Neural crest cell (in vitro differentiated cells): ENCODE measurements around the gene CD58. TPM values are rescaled to one million over a fixed set of nuclear protein-coding genes. Genes with fewer than 3 reads are reported as not detected.

Experiments used
- DNase-seq: peaks from one replicate; pipeline ENCODE4 v3.0.0; 2021; ENCODE audit warnings: low read depth, mixed read lengths, low spot score
- H3K27ac Mint-ChIP-seq: one replicate; pipeline ENCODE4 v1.8.0; 2021; ENCODE audit warnings: mild to moderate bottlenecking, mixed read lengths; ENCODE audit not compliant: unreplicated experiment
- H3K27me3 Mint-ChIP-seq: 2 replicates; pipeline ENCODE4 v1.8.0; 2021; ENCODE audit warnings: low read depth, mild to moderate bottlenecking, mixed read lengths
- H3K36me3 Mint-ChIP-seq: 2 replicates; pipeline ENCODE4 v1.8.0; 2021; ENCODE audit warnings: low read depth, mild to moderate bottlenecking, mixed read lengths
- H3K4me1 Mint-ChIP-seq: 2 replicates; pipeline ENCODE4 v1.8.0; 2021; ENCODE audit warnings: mixed read lengths
- H3K4me3 Mint-ChIP-seq: one replicate; pipeline ENCODE4 v1.8.0; 2021; ENCODE audit warnings: mild to moderate bottlenecking, mixed read lengths
- H3K9me3 Mint-ChIP-seq: 2 replicates; pipeline ENCODE4 v1.8.0; 2021; ENCODE audit warnings: mixed read lengths
- total RNA-seq: library from RNA; stranded (reverse); gene quantifications from 2 replicates; pipeline ENCODE4 v1.2.1, GENCODE V29; 2021
- TF ChIP-seq, protein P1 (sequence below): fragments of 200-600 bp; sonication (generic); conservative IDR thresholded peaks from 2 replicates; pipeline ENCODE4 v1.5.0; 2021; ENCODE audit warnings: antibody characterized with exemption, mild to moderate bottlenecking

The CD58 gene
- total RNA-seq, 1 donor from 2014 or later, result 7.1 TPM

DNA sequence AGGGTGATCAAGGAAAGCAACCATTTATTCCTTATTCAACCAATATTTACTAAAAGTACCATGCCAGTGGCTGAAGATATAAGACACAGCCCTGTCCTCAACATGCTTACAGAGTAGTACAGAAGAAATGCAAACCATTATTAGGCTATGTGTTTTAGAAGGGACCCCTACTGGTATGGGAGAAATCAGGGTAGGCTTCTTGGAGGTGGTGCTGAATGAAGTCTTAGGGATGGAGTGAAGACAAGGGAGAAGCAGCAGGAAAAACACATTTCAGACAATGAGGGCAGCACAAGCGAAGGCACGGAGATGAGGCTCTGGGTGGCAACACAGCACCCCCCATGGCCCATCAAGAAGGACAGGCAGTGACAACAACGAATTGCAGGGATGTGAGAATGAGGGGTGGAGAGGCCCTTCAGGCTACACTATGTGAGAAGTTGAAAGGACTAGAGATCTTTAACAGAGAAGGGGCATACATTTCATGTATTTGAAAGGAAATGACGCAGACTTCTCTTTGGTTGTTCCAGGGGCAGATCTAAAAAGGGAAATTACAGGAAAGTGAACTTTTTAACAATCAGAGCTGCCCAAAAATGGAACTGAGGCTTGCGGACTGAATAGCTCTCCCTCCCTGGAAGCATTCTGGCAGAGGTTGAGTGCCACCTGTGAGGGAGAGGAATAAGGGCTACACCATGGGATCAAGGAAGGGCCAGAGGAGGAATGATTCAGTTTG lies 16.8 kb upstream of the CD58 start:
- Mint-ChIP-seq H3K4me3 (no peak overlapping the region), H3K27me3 (no peaks in the 10 kb centered on the region), H3K4me1 (peaks cover 36% of the 10 kb centered on the region), H3K36me3 (peaks cover 2% of the 10 kb centered on the region), H3K27ac (no peak overlapping the region), H3K9me3 (no peaks in the 10 kb centered on the region)
- DNase-seq, result no peak
- TF ChIP-seq, protein P1, sequence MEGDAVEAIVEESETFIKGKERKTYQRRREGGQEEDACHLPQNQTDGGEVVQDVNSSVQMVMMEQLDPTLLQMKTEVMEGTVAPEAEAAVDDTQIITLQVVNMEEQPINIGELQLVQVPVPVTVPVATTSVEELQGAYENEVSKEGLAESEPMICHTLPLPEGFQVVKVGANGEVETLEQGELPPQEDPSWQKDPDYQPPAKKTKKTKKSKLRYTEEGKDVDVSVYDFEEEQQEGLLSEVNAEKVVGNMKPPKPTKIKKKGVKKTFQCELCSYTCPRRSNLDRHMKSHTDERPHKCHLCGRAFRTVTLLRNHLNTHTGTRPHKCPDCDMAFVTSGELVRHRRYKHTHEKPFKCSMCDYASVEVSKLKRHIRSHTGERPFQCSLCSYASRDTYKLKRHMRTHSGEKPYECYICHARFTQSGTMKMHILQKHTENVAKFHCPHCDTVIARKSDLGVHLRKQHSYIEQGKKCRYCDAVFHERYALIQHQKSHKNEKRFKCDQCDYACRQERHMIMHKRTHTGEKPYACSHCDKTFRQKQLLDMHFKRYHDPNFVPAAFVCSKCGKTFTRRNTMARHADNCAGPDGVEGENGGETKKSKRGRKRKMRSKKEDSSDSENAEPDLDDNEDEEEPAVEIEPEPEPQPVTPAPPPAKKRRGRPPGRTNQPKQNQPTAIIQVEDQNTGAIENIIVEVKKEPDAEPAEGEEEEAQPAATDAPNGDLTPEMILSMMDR, result no peak

DNA sequence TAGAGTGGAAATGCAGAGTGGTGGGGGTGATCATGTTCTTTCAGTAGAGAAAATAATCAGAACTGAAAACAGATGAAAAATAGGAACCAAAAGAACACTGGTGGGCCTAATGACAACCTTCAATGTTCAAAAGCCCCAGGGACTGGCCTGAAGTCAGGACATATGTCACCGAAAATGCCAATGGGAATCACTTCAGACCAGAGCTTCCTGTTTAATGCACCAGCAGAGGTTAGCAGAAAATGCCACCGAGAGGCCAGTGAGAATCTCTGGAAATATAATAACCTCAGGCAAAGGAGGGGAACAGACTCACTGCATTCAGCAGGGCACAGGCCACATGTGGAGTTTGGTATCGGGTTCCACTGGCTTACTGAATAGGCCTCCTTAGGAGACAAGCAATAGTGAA lies 15.9 kb upstream of the CD58 start:
- Mint-ChIP-seq H3K36me3 (peaks cover 2% of the 10 kb centered on the region), H3K4me3 (no peak overlapping the region), H3K4me1 (peaks cover 28% of the 10 kb centered on the region), H3K9me3 (no peaks in the 10 kb centered on the region), H3K27ac (no peak overlapping the region), H3K27me3 (no peaks in the 10 kb centered on the region)
- DNase-seq, result no peak
- TF ChIP-seq, protein P1, result no peak

DNA sequence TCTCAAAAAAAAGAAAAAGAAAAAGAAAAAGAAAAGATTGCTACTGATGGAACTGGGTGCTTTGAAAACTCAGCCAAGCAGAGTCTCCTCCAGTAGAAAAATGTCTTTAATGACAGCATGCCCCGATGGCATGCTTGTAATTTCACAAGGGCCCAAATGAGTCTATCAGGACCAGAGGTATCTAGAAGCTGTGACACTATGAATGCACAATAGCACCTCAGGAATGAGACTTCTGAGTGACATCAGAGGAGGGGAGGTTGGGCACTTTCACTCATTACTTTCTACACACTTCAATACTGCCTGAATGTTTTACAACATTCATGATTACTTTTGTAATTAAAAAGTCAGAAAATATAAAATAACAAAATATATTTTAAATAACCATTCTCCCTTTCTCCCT lies 15.1 kb upstream of the CD58 start:
- H3K9me3 Mint-ChIP-seq, result no peaks in the 10 kb centered on the region
- H3K4me3 Mint-ChIP-seq, result no peak overlapping the region
- no peak for DNase-seq
- peaks cover 24% of the 10 kb centered on the region for H3K4me1 Mint-ChIP-seq
- peaks cover 2% of the 10 kb centered on the region for H3K36me3 Mint-ChIP-seq
- TF ChIP-seq, protein P1, result no peak
- no peak overlapping the region for H3K27ac Mint-ChIP-seq
- H3K27me3 Mint-ChIP-seq, result no peaks in the 10 kb centered on the region

DNA sequence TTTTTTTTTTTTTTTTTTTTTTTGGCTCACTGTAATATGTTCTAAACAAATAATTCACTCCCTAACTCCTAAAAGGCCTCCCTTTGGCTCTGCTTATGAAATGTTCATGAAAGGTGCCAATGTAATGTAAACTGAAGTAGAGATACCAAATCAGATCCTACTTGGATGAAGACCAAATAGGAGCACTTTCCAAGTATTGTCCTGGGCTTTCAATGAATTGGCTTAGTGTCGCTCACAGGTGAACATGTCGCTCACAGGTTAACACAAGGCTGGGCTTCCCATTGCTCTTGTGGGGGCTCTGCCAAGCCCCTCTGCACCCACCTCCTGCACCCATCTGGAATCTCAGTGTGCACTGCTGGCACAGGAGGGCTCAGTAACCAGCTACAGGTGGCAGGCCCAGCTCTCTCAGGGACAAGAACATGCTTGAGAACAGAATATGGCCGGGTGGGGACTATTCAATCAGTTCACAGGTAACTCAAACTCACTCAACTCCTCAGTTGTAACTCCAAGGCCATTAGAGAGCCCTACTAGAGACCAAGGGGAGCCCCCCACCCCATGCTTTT lies 10.6 kb upstream of the CD58 start:
- DNase-seq, result no peak
- peaks cover 2% of the 10 kb centered on the region for H3K36me3 Mint-ChIP-seq
- TF ChIP-seq, protein P1, result no peak
- no peak overlapping the region for H3K4me3 Mint-ChIP-seq
- no peaks in the 10 kb centered on the region for H3K27me3 Mint-ChIP-seq
- H3K9me3 Mint-ChIP-seq, result no peaks in the 10 kb centered on the region
- peaks cover 5% of the 10 kb centered on the region for H3K4me1 Mint-ChIP-seq
- H3K27ac Mint-ChIP-seq, result no peak overlapping the region

DNA sequence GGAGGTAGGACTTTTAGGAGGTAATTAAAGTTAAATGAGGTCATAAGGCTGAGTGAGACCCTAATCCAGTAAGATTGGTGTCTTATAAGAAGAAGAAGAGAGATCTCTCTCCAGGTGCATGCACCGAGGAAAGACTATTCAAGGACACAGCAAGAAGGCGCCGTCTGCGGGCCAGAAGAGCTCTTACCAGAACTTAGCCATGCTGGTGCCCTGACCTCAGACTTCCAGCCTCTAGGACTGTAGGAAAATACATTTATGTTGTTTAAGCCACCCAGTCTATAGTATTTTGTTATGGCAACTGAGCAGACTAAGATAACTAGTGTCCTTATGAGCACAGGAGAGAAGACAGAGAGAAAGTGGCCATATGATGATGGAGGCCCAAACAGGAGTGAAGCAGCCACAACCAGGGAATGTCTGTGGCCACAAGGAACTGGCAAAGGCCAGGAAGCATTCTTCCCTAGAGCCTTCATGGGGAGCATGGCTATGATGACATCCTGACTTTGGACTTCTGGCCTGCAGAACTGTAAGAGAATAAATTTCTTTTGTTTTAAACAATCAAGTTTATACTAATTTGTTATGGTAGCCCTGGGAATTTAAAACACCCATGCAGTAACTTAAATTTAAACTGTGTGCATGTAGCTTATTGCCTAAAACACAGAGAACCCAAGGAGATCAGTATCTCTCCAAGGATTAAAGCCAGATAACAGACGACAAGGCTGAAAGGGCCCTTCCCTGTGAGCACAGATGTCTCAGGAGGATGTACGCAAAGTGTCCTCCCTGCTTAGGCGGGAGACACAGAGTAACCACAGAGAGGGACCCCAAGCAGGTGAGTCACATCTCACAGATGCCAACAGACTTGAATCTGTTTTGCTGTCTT lies 9.9 kb upstream of the CD58 start:
- Mint-ChIP-seq H3K27ac (no peak overlapping the region), H3K27me3 (no peaks in the 10 kb centered on the region), H3K4me3 (no peak overlapping the region), H3K36me3 (peaks cover 2% of the 10 kb centered on the region), H3K9me3 (no peaks in the 10 kb centered on the region), H3K4me1 (no peaks in the 10 kb centered on the region)
- no peak for DNase-seq
- TF ChIP-seq, protein P1, result no peak
